ENCODE data around the gene SYT13. TPM values are rescaled to one million over a fixed set of nuclear protein-coding genes. Genes with fewer than 3 reads are reported as not detected.

SYT13 gene
- total RNA-seq, 4 donors from 2014 or later = 0.21 to 0.44 TPM; not detected in 2

DNA sequence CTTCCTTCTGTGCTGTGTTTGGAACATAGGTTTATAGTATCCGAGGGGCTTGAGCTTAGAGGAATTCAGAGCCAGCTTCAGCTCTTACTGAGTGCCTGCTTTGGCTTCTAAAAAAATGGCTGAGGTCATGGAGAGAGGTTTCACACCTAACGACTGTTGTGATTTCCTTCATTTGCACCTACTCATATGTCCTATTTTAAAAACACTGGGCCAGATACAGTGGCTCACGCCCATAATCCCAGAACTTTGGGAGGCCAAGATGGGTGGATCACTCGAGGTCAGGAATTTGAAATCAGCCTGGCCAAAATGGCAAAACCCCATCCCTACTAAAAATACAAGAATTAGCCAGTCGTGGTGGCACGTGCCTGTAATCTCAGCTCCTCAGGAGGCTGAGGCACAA is 38.3 kb upstream of the SYT13 start:
- H3K4me3 ChIP-seq = no peak overlapping the region
- no peak overlapping the region for H3K27ac ChIP-seq
- H3K4me1 ChIP-seq = no peaks in the 10 kb centered on the region
- DNase-seq (ENCODE audit: low spot score in 2 of 2) = no peak
- TF ChIP-seq, protein P1, sequence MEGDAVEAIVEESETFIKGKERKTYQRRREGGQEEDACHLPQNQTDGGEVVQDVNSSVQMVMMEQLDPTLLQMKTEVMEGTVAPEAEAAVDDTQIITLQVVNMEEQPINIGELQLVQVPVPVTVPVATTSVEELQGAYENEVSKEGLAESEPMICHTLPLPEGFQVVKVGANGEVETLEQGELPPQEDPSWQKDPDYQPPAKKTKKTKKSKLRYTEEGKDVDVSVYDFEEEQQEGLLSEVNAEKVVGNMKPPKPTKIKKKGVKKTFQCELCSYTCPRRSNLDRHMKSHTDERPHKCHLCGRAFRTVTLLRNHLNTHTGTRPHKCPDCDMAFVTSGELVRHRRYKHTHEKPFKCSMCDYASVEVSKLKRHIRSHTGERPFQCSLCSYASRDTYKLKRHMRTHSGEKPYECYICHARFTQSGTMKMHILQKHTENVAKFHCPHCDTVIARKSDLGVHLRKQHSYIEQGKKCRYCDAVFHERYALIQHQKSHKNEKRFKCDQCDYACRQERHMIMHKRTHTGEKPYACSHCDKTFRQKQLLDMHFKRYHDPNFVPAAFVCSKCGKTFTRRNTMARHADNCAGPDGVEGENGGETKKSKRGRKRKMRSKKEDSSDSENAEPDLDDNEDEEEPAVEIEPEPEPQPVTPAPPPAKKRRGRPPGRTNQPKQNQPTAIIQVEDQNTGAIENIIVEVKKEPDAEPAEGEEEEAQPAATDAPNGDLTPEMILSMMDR (IDR thresholded peaks at IDR 0.05) = no peak
- TF ChIP-seq EP300 (IDR thresholded peaks at IDR 0.05) (no peak), POLR2A (IDR thresholded peaks at IDR 0.05) (no peak)
- 57 to 62% methylated on average over 6 of the region's 6 CpGs for WGBS, 2 donors
- H3K9me3 ChIP-seq = peaks cover 0 to 9% (median 0%) of the 10 kb centered on the region in 4 donors
- no peaks in the 10 kb centered on the region for H3K36me3 ChIP-seq
- H3K27me3 ChIP-seq = peaks cover 0 to 20% of the 10 kb centered on the region in 2 donors

DNA sequence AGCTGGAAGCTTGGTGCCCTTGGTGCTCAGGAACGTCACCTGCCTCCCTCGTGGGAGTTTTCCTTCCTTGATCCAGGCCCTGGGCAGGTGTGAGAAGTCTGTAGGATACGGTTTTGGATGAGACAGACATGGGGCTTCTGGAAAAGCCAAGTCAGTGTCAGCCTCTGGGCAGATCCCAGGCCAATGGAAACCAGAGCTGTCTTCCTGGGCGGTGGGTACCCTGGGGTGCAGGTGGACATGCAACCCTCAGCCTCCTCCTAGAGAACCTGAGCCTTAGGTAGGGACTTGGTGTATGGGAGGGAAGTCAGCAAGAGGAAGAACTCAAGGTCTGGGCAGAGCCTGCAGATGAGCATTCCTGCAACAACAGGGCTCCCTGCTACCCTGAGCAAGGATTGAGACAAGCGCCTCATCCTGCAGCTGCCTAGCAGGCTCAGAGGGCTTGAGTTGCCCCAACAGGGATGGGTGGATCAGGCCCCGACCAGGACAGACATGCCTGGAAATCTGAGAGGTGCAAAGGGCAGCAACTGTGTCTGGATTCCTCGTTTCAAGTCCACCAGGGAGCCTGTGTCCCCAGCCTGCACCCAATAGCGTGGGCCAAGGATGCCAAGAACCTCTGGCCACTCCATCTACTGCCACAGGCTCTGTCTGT is 37.6 kb upstream of the SYT13 start:
- Histone ChIP-seq H3K27ac (no peak overlapping the region), H3K36me3 (no peaks in the 10 kb centered on the region), H3K27me3 (peaks cover 0 to 19% of the 10 kb centered on the region in 2 donors), H3K9me3 (peaks cover 0 to 9% (median 0%) of the 10 kb centered on the region in 4 donors), H3K4me1 (no peaks in the 10 kb centered on the region), H3K4me3 (no peak overlapping the region)
- DNase-seq (ENCODE audit: low spot score in 2 of 2) = no peak
- TF ChIP-seq, protein P1 (IDR thresholded peaks at IDR 0.05) = no peak
- TF ChIP-seq EP300 (IDR thresholded peaks at IDR 0.05) (no peak), POLR2A (IDR thresholded peaks at IDR 0.05) (no peak)
- WGBS, 2 donors = 70 to 80% methylated on average over 7 to 8 of the region's 8 CpGs

DNA sequence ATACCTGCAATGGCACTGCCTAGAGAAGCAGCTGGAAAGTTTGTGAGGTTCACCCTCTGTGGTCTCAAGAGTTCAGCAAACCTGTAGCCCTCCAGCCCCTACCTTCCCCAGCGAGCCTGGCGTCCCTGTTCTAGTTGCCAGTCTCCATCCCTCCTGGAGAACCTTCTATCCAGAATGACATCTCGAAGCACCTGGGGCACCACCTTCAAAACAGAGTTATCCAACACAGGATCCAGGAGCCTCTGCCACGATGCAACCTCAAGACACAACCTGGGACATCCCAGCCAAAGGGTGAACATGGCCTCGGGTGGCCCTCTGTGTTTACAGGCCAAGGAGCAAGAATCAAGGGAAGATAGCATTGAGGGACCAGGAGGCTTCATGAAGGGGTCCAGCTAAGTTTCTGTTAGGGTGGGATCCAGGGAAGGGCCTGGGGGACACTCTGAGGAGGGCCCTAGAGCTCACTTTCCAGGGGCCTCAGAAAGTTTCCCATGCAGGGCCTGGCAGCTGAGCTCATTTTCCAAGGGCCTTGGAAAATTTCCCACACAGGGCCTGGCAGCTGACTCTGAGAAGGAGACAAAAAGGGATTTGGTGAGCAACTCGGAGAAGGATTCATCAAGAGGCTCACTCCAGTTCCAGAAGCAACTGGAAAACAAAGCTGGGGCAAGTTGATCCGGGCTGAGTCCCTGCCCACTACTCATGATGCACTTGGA is 36.9 kb upstream of the SYT13 start:
- H3K27me3 ChIP-seq = peaks cover 0 to 13% of the 10 kb centered on the region in 2 donors
- no peak for DNase-seq (ENCODE audit: low spot score in 2 of 2)
- TF ChIP-seq, protein P1 (IDR thresholded peaks at IDR 0.05) = no peak
- no peak for TF ChIP-seq EP300 (IDR thresholded peaks at IDR 0.05)
- peaks cover 0 to 9% (median 0%) of the 10 kb centered on the region in 4 donors for H3K9me3 ChIP-seq
- no peaks in the 10 kb centered on the region for H3K36me3 ChIP-seq
- WGBS, 2 donors = 60 to 67% methylated on average over 7 of the region's 7 CpGs
- H3K4me3 ChIP-seq = no peak overlapping the region
- no peak overlapping the region for H3K27ac ChIP-seq
- no peaks in the 10 kb centered on the region for H3K4me1 ChIP-seq

DNA sequence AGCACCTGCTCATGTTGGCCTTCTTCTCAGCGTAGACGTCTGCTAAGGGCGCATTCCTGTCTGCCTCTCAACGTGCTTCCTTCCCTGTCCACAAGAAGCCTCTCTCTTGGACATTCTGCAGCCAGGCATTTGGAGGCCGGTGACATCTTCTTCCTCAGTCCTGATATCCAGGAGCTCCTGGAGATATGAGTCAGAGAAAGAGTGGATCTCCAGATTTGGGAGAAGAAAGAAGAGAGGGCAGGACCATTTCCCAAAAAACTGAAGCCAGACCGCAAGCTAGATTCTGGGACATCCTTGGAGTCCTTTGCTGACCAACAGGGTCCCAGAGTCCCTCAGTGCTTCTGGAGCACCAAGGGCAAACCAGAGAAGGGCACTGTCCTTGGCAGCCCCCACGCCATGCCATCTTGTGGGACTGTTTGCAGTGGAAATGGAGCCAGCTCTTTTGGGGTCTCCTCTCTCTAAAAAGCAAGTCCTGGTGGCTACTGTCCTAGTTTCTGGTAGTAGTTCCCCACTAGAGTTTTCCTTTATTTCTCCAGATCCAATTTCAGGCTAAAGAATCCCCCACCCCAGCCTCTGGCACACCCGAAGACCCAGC is 36.1 kb upstream of the SYT13 start:
- WGBS, 2 donors = 67 to 80% methylated on average over 8 of the region's 8 CpGs
- Histone ChIP-seq H3K27ac (no peak overlapping the region), H3K27me3 (peaks cover 0 to 13% of the 10 kb centered on the region in 2 donors), H3K4me3 (no peak overlapping the region), H3K36me3 (no peaks in the 10 kb centered on the region), H3K4me1 (no peaks in the 10 kb centered on the region), H3K9me3 (peaks cover 0 to 4% (median 0%) of the 10 kb centered on the region in 4 donors)
- TF ChIP-seq, protein P1 (IDR thresholded peaks at IDR 0.05) = no peak
- no peak for TF ChIP-seq EP300 (IDR thresholded peaks at IDR 0.05)
- no peak for TF ChIP-seq POLR2A (IDR thresholded peaks at IDR 0.05)
- DNase-seq (ENCODE audit: low spot score in 2 of 2) = no peak

DNA sequence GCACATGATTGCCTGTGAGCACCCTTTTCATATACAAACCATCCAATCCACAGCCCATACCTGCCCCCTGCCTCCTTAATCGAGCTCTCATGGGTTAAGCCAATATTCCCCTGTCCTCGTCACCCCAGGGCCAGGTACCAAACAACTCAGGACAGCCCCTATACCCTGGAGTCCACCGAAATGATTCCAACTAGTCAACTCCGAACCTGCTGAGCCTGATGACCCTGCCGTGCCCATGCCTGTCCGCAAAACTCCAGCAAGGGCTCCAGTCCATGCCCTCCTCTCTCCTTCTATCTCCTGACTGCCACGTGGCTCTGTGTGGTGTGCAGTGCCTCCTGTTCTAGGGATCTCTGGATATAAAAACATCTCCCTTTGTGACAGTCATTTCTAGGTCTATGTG is 35.5 kb upstream of the SYT13 start:
- Histone ChIP-seq H3K27ac (no peak overlapping the region), H3K36me3 (no peaks in the 10 kb centered on the region), H3K27me3 (peaks cover 0 to 13% of the 10 kb centered on the region in 2 donors), H3K4me1 (no peaks in the 10 kb centered on the region), H3K9me3 (no peaks in the 10 kb centered on the region), H3K4me3 (no peak overlapping the region)
- WGBS, 2 donors = 85 to 86% methylated on average over 7 of the region's 7 CpGs
- TF ChIP-seq, protein P1 (IDR thresholded peaks at IDR 0.05) = no peak
- no peak for TF ChIP-seq POLR2A (IDR thresholded peaks at IDR 0.05)
- TF ChIP-seq EP300 (IDR thresholded peaks at IDR 0.05) = no peak
- DNase-seq (ENCODE audit: low spot score in 2 of 2) = no peak

All from tibial nerve (tissue), 4 donors.